HG03521 (cell line): ENCODE measurements around the gene KCND1.

Experiments used
- ATAC-seq: cut with Tn5 transposase; IDR thresholded peaks from one replicate; pipeline ENCODE4 v1.9.1; 2021; ENCODE audit warnings: mild to moderate bottlenecking, moderate library complexity; ENCODE audit not compliant: unreplicated experiment

KCND1 gene

DNA sequence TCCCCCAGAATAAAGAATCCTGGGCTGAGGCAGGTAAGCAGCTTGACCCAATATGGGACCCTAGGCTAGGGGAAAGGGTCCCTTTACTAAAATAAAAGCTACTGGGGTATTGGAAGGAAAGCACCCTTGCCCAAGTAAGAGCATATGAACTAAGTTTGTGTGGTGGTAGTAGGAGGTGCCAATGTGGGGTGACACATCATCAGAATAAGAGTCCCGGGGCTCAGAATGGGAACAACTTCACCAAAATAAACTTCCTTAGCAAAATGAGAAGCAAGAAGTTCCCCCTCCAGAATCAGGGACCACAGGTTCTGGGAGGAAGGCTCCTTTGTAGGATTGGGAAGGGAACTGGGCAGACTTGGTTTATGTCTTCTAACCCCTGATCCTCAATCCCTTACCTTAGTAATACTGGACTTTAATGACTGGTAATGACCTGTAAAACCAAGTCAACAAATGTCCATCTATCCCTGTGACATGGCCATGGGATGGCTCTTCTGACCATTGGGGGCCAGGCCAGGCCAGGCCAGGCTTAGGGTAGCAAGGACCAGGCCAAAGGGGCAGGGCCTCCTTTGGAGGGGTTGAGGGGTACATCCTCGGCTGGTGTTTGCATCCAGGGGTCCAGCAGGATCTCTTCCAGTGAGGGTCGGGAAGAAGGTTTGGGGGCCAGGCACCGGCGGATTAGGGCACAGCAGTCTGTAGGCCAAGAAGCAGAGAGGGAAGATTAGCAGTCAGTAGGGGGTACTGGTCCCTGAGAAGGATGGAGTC is 57.9 kb downstream of the KCND1 start:
- no peak for ATAC-seq

DNA sequence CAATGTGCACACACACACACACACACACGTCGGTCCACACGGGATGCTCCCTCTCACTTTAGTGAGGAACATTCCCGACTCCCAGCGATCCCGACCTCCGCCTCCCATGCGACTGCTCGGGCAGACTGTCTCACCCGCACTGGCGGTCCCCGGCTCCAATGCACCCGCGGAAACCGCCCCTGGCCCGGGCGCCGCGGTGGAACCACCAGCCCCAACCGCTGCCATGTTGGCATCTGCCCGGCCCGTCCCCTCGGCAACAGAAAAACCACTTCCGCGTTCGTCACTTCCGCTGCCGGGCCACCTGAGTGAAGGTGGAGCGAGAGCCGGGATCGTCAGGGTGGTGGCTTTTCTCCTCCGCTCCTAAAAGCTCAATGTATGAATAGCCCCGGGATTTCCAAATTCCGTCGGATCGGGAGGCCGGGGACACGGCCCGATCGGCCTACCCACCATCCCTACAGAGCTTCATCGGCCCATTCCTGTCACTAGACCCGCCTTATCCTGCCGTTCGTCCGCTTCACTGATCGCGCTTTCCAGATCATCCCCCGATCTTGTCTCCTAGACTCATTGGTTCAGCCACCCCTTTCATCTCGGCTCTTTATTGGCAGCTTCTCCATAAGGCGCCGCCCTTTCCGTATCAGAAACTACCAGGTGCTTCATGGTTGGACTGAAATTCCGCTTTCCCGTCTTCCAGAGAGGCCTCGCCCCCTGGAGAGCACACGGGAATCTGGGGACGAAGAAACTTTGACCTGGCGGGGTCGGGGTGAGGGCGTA is 60.0 kb downstream of the KCND1 start, which contains the start of gene SLC35A2:
TSS of gene SLC35A2 (minus strand) at position 235 of the 771 bp plus-strand sequence. CDS start at position 225, 10 bp downstream.
- ATAC-seq: peak; percentile 71
